Measurements from ENCODE around the gene ATP2C2. TPM values are rescaled to one million over a fixed set of nuclear protein-coding genes. Genes with fewer than 3 reads are reported as not detected.
"Not testable (repeated sequence)": the region's sequence is repeated elsewhere in the genome, so short reads cannot be mapped to it uniquely, and the experiment has no call there.

Gene ATP2C2
- total RNA-seq, 1 experiment from 2014 or later: 4.0 TPM

- H3K27ac Mint-ChIP-seq: no peak overlapping the region
- Histone ChIP-seq H3K4me2 (ENCODE audit: insufficient read depth, insufficient read length, low read length) (no peak overlapping the region), H2AFZ (ENCODE audit: low read length) (no peak overlapping the region), H2BK20ac (ENCODE audit: low read depth, low read length, poor library complexity, severe bottlenecking) (no peak overlapping the region), H4K20me1 (ENCODE audit: control insufficient read depth, insufficient read depth, insufficient read length) (no peaks in the 10 kb centered on the region), H3K56ac (ENCODE audit: insufficient read length, low read depth, low read length) (no peak overlapping the region), H3K79me1 (ENCODE audit: insufficient read depth, low read depth, low read length, poor library complexity, severe bottlenecking) (no peaks in the 10 kb centered on the region), H3K18ac (ENCODE audit: insufficient read length, low read depth, low read length) (no peak overlapping the region), H3K23ac (ENCODE audit: insufficient read length, low read depth, low read length) (no peak overlapping the region), H2BK120ac (ENCODE audit: low read depth, low read length, poor library complexity, severe bottlenecking) (no peak overlapping the region), H3K79me2 (ENCODE audit: insufficient read depth, low read length) (no peaks in the 10 kb centered on the region), H3K9ac (ENCODE audit: extremely low read depth, insufficient read length, low read length) (no peak overlapping the region), H2AK5ac (ENCODE audit: insufficient read length, low read length) (no peak overlapping the region), H4K5ac (ENCODE audit: insufficient read length, low read depth, low read length) (no peak overlapping the region), H4K91ac (ENCODE audit: insufficient read length, low read depth, low read length) (no peak overlapping the region), H3K14ac (ENCODE audit: insufficient read depth, low read length) (no peak overlapping the region), H3K4me1 (ENCODE audit: insufficient read depth, low read length) (no peaks in the 10 kb centered on the region), H2BK5ac (ENCODE audit: insufficient read length, low read length) (no peak overlapping the region), H2BK12ac (ENCODE audit: insufficient read length, low read depth, low read length) (no peak overlapping the region), H3K4ac (ENCODE audit: low read depth, low read length) (no peak overlapping the region), H3T11ph (ENCODE audit: low read length) (no peak overlapping the region), H3K27me3 (ENCODE audit: insufficient read depth, low read length) (no peaks in the 10 kb centered on the region), H4K8ac (replicated peaks; ENCODE audit: insufficient read length, low read depth, low read length) (no peak overlapping the region), H3K9me3 (ENCODE audit: control insufficient read depth, low read depth, low read length) (no peaks in the 10 kb centered on the region), H3K27ac (ENCODE audit: insufficient read length, low read depth, low read length) (no peak overlapping the region), H2BK15ac (ENCODE audit: low read depth, low read length) (no peak overlapping the region), H3K23me2 (ENCODE audit: insufficient read length, low read depth, low read length, poor library complexity, severe bottlenecking) (no peaks in the 10 kb centered on the region)
- H3K4me3 Mint-ChIP-seq: no peak overlapping the region
- peaks cover 7 to 9% of the 10 kb centered on the region in 2 experiments for H3K4me1 Mint-ChIP-seq
- TF ChIP-seq, protein P1, sequence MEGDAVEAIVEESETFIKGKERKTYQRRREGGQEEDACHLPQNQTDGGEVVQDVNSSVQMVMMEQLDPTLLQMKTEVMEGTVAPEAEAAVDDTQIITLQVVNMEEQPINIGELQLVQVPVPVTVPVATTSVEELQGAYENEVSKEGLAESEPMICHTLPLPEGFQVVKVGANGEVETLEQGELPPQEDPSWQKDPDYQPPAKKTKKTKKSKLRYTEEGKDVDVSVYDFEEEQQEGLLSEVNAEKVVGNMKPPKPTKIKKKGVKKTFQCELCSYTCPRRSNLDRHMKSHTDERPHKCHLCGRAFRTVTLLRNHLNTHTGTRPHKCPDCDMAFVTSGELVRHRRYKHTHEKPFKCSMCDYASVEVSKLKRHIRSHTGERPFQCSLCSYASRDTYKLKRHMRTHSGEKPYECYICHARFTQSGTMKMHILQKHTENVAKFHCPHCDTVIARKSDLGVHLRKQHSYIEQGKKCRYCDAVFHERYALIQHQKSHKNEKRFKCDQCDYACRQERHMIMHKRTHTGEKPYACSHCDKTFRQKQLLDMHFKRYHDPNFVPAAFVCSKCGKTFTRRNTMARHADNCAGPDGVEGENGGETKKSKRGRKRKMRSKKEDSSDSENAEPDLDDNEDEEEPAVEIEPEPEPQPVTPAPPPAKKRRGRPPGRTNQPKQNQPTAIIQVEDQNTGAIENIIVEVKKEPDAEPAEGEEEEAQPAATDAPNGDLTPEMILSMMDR (conservative IDR thresholded peaks at IDR 0.05): no peak
- no peak for DNase-seq
- no peaks in the 10 kb centered on the region for H3K36me3 Mint-ChIP-seq (ENCODE audit: insufficient read depth in 1 of 3, low read depth in 3 of 3)
- no peaks in the 10 kb centered on the region for H3K9me3 Mint-ChIP-seq
- H3K27me3 Mint-ChIP-seq (ENCODE audit: low read depth): peaks cover 4% of the 10 kb centered on the region
Measured at GRCh38 chr16:84392031-84392360, 23.7 kb downstream of the ATP2C2 start.

DNA sequence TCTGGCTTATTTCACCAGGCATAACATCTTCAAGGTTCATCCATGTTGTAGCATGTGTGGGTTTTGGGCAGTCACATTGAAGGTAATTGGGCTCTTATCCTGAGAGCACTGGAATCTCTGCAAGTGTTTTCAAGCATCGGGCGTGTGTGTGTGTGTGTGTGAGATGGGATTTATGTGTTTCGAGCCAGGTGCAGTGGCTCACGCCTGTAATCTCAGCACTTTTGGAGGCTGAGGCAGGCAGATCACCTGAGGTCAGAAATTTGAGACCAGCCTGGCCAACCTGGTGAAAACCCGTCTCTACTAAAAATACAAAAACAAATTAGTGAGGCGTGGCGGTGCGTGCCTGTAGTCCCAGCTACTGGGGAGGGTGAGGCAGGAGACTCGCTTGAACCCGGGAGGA, 27.7 kb downstream of the ATP2C2 start:
- not testable (repeated sequence) for H2BK5ac ChIP-seq (ENCODE audit: insufficient read length, low read length); H3K4me2 ChIP-seq (ENCODE audit: insufficient read depth, insufficient read length, low read length); H3K27me3 Mint-ChIP-seq (ENCODE audit: low read depth); H3T11ph ChIP-seq (ENCODE audit: low read length); H3K27me3 ChIP-seq (ENCODE audit: insufficient read depth, low read length); H4K91ac ChIP-seq (ENCODE audit: insufficient read length, low read depth, low read length); H3K4ac ChIP-seq (ENCODE audit: low read depth, low read length); H2BK12ac ChIP-seq (ENCODE audit: insufficient read length, low read depth, low read length); H3K27ac Mint-ChIP-seq; H3K36me3 Mint-ChIP-seq (ENCODE audit: insufficient read depth in 1 of 3, low read depth in 3 of 3); H2BK120ac ChIP-seq (ENCODE audit: low read depth, low read length, poor library complexity, severe bottlenecking); H2AK5ac ChIP-seq (ENCODE audit: insufficient read length, low read length); H3K56ac ChIP-seq (ENCODE audit: insufficient read length, low read depth, low read length); H3K18ac ChIP-seq (ENCODE audit: insufficient read length, low read depth, low read length); H4K8ac ChIP-seq (replicated peaks; ENCODE audit: insufficient read length, low read depth, low read length); DNase-seq; H3K9me3 Mint-ChIP-seq; H3K79me1 ChIP-seq (ENCODE audit: insufficient read depth, low read depth, low read length, poor library complexity, severe bottlenecking); H4K5ac ChIP-seq (ENCODE audit: insufficient read length, low read depth, low read length); H3K9ac ChIP-seq (ENCODE audit: extremely low read depth, insufficient read length, low read length); H3K79me2 ChIP-seq (ENCODE audit: insufficient read depth, low read length); H3K23me2 ChIP-seq (ENCODE audit: insufficient read length, low read depth, low read length, poor library complexity, severe bottlenecking); H3K27ac ChIP-seq (ENCODE audit: insufficient read length, low read depth, low read length); H3K4me3 Mint-ChIP-seq; H2BK15ac ChIP-seq (ENCODE audit: low read depth, low read length); H3K4me1 ChIP-seq (ENCODE audit: insufficient read depth, low read length); H2BK20ac ChIP-seq (ENCODE audit: low read depth, low read length, poor library complexity, severe bottlenecking); H4K20me1 ChIP-seq (ENCODE audit: control insufficient read depth, insufficient read depth, insufficient read length); H3K14ac ChIP-seq (ENCODE audit: insufficient read depth, low read length); H2AFZ ChIP-seq (ENCODE audit: low read length); H3K9me3 ChIP-seq (ENCODE audit: control insufficient read depth, low read depth, low read length); H3K23ac ChIP-seq (ENCODE audit: insufficient read length, low read depth, low read length)
- peaks cover 14 to 23% of the 10 kb centered on the region in 2 experiments for H3K4me1 Mint-ChIP-seq
- no CpG with 5 or more reads among the region's 10 CpGs for WGBS (ENCODE audit: extremely low coverage, insufficient read length, low lambda C conversion rate)

Measured in H9 (cell line).